WTC11 (cell line): ENCODE data around the gene ATG2A. TPM values are rescaled to one million over a fixed set of nuclear protein-coding genes. Genes with fewer than 3 reads are reported as not detected.

Experiments used
- ATAC-seq: fragments of 200-7000 bp; cut with Tn5 transposase; 2 replicates; pipeline ENCODE4 v1.10.0; 2021; ENCODE audit warnings: mild to moderate bottlenecking, moderate library complexity
- CTCF ChIA-PET: fragments of 300-600 bp; sonication (Branson Sonifier 250); formaldehyde crosslinking; loops from one replicate; lab custom pipeline; 2021; ENCODE audit warnings: antibody characterized with exemption; lab: Charles Lee
- POLR2A ChIA-PET: fragments of 350-600 bp; sonication (Branson Sonifier 250); formaldehyde crosslinking; loops from one replicate; lab custom pipeline; 2021; ENCODE audit warnings: antibody characterized with exemption; lab: Charles Lee
- DNase-seq: peaks from one replicate; pipeline ENCODE4 v3.0.0; 2021; ENCODE audit warnings: low spot score
- H3K27ac Mint-ChIP-seq: 2 replicates; pipeline ENCODE4 v1.8.0; 2021; ENCODE audit warnings: mixed read lengths
- H3K27me3 Mint-ChIP-seq: 2 replicates; pipeline ENCODE4 v1.8.0; 2021; ENCODE audit warnings: low read depth, mild to moderate bottlenecking, moderate library complexity, mixed read lengths
- H3K36me3 Mint-ChIP-seq: 2 replicates; pipeline ENCODE4 v1.8.0; 2021; ENCODE audit warnings: mixed read lengths
- H3K4me1 Mint-ChIP-seq: 2 replicates; pipeline ENCODE4 v1.8.0; 2022; ENCODE audit warnings: mixed read lengths
- H3K4me3 Mint-ChIP-seq: 2 replicates; pipeline ENCODE4 v1.8.0; 2021; ENCODE audit warnings: mild to moderate bottlenecking, moderate library complexity, mixed read lengths
- H3K9me3 Mint-ChIP-seq: 2 replicates; pipeline ENCODE4 v1.8.0; 2021; ENCODE audit warnings: mixed read lengths
- CREB1 ChIP-seq: sonication (generic); formaldehyde crosslinking; IDR thresholded peaks from 2 replicates; pipeline ENCODE4 v1.8.0; 2023; ENCODE audit warnings: mild to moderate bottlenecking, missing genetic modification reagents
- CREM ChIP-seq: sonication (generic); formaldehyde crosslinking; IDR thresholded peaks from 2 replicates; pipeline ENCODE4 v1.8.1; 2022; ENCODE audit warnings: mild to moderate bottlenecking, missing genetic modification reagents, moderate library complexity
- RORB ChIP-seq: fragments of 250-450 bp; sonication (Bioruptor Pico); IDR thresholded peaks from 2 replicates; pipeline ENCODE4 v1.9.0; 2021; ENCODE audit warnings: mild to moderate bottlenecking
- TEAD1 ChIP-seq: sonication (generic); formaldehyde crosslinking; IDR thresholded peaks from 2 replicates; pipeline ENCODE4 v1.8.0; 2022; ENCODE audit warnings: mild to moderate bottlenecking, missing genetic modification reagents
- ZNF232 ChIP-seq: sonication (generic); formaldehyde crosslinking; IDR thresholded peaks from 2 replicates; pipeline ENCODE4 v1.8.0; 2022; ENCODE audit warnings: mild to moderate bottlenecking, missing genetic modification reagents
- ZNF396 ChIP-seq: fragments of 250-450 bp; sonication (Bioruptor Pico); IDR thresholded peaks from 2 replicates; pipeline ENCODE4 v1.8.0; 2021; ENCODE audit warnings: mild to moderate bottlenecking, moderate library complexity, borderline replicate concordance
- total RNA-seq: library from RNA; stranded (reverse); gene quantifications from 3 replicates; pipeline ENCODE4 v1.2.3, GENCODE V29; 2021
- TF ChIP-seq, protein P1 (sequence below): sonication (generic); formaldehyde crosslinking; IDR thresholded peaks from 2 replicates; pipeline ENCODE4 v1.8.1; 2023; ENCODE audit warnings: mild to moderate bottlenecking, moderate library complexity, missing genetic modification reagents
- TF ChIP-seq, protein P2 (sequence below): sonication (generic); formaldehyde crosslinking; IDR thresholded peaks from 2 replicates; pipeline ENCODE4 v1.8.0; 2023; ENCODE audit warnings: mild to moderate bottlenecking, missing genetic modification reagents
- TF ChIP-seq, protein P3 (sequence below): sonication (generic); formaldehyde crosslinking; IDR thresholded peaks from 2 replicates; pipeline ENCODE4 v1.8.1; 2022; ENCODE audit warnings: low read depth, missing genetic modification reagents, borderline replicate concordance
- TF ChIP-seq, protein P4 (sequence below): fragments of 250-450 bp; sonication (Bioruptor Pico); IDR thresholded peaks from 2 replicates; pipeline ENCODE4 v1.9.0; 2021; ENCODE audit warnings: mild to moderate bottlenecking, borderline replicate concordance
- TF ChIP-seq, protein P5 (sequence below): sonication (generic); formaldehyde crosslinking; conservative IDR thresholded peaks from 2 replicates; pipeline ENCODE4 v1.8.1; 2023; ENCODE audit warnings: mild to moderate bottlenecking, low read depth, missing genetic modification reagents, moderate library complexity

The ATG2A gene
- total RNA-seq, 1 experiment from 2014 or later: 31.4 TPM

DNA sequence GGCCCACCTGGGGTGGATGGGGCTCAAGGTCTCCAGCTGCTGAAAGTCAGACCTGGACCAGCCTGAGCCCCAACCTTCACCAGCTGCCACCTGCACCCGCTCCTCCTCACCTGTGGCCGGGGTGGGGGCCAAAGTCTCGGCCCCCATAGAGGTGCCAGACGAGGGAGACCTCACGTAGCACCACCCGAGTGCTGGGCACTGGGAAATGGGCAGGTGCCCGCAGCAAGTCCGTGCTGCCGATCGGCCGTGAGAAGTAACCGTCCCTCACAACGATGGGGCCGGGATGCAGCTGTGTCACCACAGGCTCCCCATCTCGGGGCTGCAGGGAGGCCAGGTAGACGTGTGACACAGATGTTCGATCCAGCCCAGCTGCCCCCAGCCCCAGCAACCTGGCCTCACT, 16.2 kb downstream of the ATG2A start:
- ChIA-PET POLR2A (no interaction called here), CTCF (interaction anchor here (2.0 kb wide), 1 partner anchor 13 kb away, joined by 5 read pairs; no protein-coding TSS in a partner anchor)
- ATAC-seq (no peak), DNase-seq (no peak)
- Mint-ChIP-seq H3K27ac (no peak overlapping the region), H3K36me3 (peaks cover 9% of the 10 kb centered on the region; the same call in 1 of the 2 replicates), H3K27me3 (no peaks in the 10 kb centered on the region), H3K4me3 (no peak overlapping the region), H3K4me1 (no peaks in the 10 kb centered on the region), H3K9me3 (no peaks in the 10 kb centered on the region)
- TF ChIP-seq, protein P1, sequence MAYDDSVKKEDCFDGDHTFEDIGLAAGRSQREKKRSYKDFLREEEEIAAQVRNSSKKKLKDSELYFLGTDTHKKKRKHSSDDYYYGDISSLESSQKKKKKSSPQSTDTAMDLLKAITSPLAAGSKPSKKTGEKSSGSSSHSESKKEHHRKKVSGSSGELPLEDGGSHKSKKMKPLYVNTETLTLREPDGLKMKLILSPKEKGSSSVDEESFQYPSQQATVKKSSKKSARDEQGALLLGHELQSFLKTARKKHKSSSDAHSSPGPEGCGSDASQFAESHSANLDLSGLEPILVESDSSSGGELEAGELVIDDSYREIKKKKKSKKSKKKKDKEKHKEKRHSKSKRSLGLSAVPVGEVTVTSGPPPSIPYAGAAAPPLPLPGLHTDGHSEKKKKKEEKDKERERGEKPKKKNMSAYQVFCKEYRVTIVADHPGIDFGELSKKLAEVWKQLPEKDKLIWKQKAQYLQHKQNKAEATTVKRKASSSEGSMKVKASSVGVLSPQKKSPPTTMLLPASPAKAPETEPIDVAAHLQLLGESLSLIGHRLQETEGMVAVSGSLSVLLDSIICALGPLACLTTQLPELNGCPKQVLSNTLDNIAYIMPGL: no peak
- TF ChIP-seq, protein P2, sequence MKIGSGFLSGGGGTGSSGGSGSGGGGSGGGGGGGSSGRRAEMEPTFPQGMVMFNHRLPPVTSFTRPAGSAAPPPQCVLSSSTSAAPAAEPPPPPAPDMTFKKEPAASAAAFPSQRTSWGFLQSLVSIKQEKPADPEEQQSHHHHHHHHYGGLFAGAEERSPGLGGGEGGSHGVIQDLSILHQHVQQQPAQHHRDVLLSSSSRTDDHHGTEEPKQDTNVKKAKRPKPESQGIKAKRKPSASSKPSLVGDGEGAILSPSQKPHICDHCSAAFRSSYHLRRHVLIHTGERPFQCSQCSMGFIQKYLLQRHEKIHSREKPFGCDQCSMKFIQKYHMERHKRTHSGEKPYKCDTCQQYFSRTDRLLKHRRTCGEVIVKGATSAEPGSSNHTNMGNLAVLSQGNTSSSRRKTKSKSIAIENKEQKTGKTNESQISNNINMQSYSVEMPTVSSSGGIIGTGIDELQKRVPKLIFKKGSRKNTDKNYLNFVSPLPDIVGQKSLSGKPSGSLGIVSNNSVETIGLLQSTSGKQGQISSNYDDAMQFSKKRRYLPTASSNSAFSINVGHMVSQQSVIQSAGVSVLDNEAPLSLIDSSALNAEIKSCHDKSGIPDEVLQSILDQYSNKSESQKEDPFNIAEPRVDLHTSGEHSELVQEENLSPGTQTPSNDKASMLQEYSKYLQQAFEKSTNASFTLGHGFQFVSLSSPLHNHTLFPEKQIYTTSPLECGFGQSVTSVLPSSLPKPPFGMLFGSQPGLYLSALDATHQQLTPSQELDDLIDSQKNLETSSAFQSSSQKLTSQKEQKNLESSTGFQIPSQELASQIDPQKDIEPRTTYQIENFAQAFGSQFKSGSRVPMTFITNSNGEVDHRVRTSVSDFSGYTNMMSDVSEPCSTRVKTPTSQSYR (CRISPR knock-in tag): no peak
- TF ChIP-seq TEAD1 (CRISPR knock-in tag): no peak
- TF ChIP-seq, protein P3, sequence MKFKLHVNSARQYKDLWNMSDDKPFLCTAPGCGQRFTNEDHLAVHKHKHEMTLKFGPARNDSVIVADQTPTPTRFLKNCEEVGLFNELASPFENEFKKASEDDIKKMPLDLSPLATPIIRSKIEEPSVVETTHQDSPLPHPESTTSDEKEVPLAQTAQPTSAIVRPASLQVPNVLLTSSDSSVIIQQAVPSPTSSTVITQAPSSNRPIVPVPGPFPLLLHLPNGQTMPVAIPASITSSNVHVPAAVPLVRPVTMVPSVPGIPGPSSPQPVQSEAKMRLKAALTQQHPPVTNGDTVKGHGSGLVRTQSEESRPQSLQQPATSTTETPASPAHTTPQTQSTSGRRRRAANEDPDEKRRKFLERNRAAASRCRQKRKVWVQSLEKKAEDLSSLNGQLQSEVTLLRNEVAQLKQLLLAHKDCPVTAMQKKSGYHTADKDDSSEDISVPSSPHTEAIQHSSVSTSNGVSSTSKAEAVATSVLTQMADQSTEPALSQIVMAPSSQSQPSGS: no peak

DNA sequence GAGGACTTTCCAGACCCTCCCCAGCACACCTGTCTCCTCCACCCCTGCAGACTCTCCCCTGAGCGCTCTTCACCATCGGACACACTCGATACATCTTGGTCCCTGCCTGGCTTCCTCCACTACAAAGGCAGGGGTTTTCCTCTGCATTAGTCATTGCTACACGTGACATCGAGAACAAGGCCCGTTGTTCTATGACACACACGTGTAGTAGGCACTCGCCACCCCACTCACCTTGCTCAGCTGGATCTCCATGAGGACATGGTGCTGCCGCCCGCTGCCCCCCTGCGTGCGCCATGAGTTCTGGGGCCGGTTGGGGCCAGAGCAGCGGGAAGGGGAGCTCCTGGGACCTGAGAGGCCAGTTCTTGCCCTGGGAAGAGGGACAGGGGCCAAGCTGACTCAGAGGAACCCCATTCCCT, 16.7 kb downstream of the ATG2A start:
- Mint-ChIP-seq H3K9me3 (no peaks in the 10 kb centered on the region), H3K27ac (peak overlapping the region; percentile 50; the same call in 1 of the 2 replicates), H3K27me3 (no peaks in the 10 kb centered on the region), H3K4me1 (no peaks in the 10 kb centered on the region), H3K36me3 (peaks cover 8% of the 10 kb centered on the region; the same call in 1 of the 2 replicates), H3K4me3 (no peak overlapping the region)
- no peak for TF ChIP-seq TEAD1 (CRISPR knock-in tag)
- TF ChIP-seq, protein P4, sequence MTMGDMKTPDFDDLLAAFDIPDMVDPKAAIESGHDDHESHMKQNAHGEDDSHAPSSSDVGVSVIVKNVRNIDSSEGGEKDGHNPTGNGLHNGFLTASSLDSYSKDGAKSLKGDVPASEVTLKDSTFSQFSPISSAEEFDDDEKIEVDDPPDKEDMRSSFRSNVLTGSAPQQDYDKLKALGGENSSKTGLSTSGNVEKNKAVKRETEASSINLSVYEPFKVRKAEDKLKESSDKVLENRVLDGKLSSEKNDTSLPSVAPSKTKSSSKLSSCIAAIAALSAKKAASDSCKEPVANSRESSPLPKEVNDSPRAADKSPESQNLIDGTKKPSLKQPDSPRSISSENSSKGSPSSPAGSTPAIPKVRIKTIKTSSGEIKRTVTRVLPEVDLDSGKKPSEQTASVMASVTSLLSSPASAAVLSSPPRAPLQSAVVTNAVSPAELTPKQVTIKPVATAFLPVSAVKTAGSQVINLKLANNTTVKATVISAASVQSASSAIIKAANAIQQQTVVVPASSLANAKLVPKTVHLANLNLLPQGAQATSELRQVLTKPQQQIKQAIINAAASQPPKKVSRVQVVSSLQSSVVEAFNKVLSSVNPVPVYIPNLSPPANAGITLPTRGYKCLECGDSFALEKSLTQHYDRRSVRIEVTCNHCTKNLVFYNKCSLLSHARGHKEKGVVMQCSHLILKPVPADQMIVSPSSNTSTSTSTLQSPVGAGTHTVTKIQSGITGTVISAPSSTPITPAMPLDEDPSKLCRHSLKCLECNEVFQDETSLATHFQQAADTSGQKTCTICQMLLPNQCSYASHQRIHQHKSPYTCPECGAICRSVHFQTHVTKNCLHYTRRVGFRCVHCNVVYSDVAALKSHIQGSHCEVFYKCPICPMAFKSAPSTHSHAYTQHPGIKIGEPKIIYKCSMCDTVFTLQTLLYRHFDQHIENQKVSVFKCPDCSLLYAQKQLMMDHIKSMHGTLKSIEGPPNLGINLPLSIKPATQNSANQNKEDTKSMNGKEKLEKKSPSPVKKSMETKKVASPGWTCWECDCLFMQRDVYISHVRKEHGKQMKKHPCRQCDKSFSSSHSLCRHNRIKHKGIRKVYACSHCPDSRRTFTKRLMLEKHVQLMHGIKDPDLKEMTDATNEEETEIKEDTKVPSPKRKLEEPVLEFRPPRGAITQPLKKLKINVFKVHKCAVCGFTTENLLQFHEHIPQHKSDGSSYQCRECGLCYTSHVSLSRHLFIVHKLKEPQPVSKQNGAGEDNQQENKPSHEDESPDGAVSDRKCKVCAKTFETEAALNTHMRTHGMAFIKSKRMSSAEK (CRISPR knock-in tag): no peak
- no peak for TF ChIP-seq CREM (CRISPR knock-in tag)
- no peak for TF ChIP-seq ZNF232 (CRISPR knock-in tag)
- TF ChIP-seq, protein P5, sequence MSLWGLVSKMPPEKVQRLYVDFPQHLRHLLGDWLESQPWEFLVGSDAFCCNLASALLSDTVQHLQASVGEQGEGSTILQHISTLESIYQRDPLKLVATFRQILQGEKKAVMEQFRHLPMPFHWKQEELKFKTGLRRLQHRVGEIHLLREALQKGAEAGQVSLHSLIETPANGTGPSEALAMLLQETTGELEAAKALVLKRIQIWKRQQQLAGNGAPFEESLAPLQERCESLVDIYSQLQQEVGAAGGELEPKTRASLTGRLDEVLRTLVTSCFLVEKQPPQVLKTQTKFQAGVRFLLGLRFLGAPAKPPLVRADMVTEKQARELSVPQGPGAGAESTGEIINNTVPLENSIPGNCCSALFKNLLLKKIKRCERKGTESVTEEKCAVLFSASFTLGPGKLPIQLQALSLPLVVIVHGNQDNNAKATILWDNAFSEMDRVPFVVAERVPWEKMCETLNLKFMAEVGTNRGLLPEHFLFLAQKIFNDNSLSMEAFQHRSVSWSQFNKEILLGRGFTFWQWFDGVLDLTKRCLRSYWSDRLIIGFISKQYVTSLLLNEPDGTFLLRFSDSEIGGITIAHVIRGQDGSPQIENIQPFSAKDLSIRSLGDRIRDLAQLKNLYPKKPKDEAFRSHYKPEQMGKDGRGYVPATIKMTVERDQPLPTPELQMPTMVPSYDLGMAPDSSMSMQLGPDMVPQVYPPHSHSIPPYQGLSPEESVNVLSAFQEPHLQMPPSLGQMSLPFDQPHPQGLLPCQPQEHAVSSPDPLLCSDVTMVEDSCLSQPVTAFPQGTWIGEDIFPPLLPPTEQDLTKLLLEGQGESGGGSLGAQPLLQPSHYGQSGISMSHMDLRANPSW: no peak
- no peak for TF ChIP-seq ZNF396 (CRISPR knock-in tag)
- no peak for TF ChIP-seq CREB1 (CRISPR knock-in tag)
- TF ChIP-seq RORB: no peak
- CTCF ChIA-PET: interaction anchor here (2.0 kb wide), 1 partner anchor 12 kb away, joined by 5 read pairs; no protein-coding TSS in a partner anchor
- POLR2A ChIA-PET: no interaction called here
- ATAC-seq: no peak
- no peak for DNase-seq
